ENCODE measurements around the gene NUP93.

GRCh38 chr16:56862776-56863175 lies 132.8 kb downstream of the NUP93 start:
- no peak for TF ChIP-seq SIN3A (IDR thresholded peaks at IDR 0.05; ENCODE audit: borderline replicate concordance, insufficient read depth, low read length)
- no peak for TF ChIP-seq REST (IDR thresholded peaks at IDR 0.05; ENCODE audit: insufficient read depth in 1 of 2, low read depth in 2 of 2, low read length in 2 of 2)
- TF ChIP-seq TAF1 (IDR thresholded peaks at IDR 0.05; ENCODE audit: borderline replicate concordance, insufficient read depth, low read length) = no peak
- TF ChIP-seq POLR2AphosphoS5 (IDR thresholded peaks at IDR 0.05; ENCODE audit: low read depth, low read length) = no peak
- no peak for TF ChIP-seq FOXP2 (optimal IDR thresholded peaks at IDR 0.05; ENCODE audit: borderline replicate concordance, extremely low read depth, extremely low read length, insufficient read depth)

Data from PFSK-1 (cell line).